HG03565 (cell line): ENCODE results near the gene SUCNR1.
"Not testable (repeated sequence)": the region's sequence is repeated elsewhere in the genome, so short reads cannot be mapped to it uniquely, and the experiment has no call there.

Experiments
- ATAC-seq: cut with Tn5 transposase; IDR thresholded peaks from one replicate; pipeline ENCODE4 v1.9.1; 2021; ENCODE audit warnings: mild to moderate bottlenecking, moderate library complexity; ENCODE audit not compliant: unreplicated experiment

SUCNR1 gene

GRCh38 chr3:151871639-151872468 is 1.6 kb upstream of the SUCNR1 start:
- peak; percentile 86 for ATAC-seq

DNA sequence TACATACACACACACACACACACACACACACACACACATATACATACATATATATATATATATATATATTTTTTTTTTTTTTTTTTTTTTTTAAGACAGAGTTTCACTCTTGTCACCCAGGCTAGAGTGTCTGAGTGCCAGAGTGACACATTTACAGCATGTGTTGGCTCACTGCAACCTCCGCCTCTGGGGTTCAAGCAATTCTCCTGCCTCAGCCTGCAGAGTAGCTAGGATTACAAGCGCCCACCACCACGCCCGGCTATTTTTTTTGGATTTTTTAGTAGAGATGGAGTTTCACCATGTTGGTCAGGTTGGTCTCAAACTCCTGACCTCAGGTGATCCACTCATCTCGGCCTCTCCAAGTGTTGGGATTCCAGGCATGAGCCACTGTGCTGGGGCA is 636 bp downstream of the SUCNR1 start:
- ATAC-seq = not testable (repeated sequence)

DNA sequence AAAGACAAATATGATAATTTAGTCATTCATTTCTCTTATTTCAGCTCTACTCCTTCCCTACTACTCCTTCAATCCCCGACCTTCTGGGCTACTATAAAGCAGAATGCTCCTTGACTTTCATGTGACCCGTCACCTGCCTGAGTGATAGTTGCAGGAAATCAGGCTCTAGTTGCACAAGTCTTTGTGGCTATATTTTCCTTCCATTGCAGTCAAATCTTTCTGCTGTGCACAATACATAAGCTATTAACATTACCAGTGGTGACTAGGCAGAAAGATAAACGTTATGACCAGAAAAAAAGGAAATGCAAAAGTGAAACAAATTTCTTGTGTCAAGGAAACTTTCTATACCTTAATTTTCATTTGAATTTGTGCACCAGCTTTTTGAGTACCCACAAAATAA is 2.3 kb downstream of the SUCNR1 start:
- ATAC-seq = peak; percentile 39

DNA sequence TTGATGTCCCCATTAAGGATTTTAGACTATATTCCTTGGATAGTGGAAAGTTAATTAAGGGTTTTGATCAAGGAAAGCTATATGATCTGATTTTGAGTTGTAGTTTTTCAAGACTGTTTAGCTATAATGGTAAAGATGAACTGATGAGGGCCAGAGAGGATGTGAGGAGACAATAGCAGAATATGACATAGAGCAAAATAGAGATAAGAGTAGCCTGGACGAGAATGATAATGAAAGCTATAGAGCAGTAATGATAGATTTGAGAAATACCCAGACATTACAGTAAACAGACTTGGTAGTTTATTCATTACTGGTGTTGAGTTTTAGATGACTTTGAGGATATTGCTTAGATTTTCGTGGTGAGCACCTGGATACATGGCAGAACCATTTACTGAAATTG is 3.8 kb downstream of the SUCNR1 start:
- no peak for ATAC-seq

- ATAC-seq = no peak
Measured at GRCh38 chr3:151878465-151878864, 5.0 kb downstream of the SUCNR1 start.

DNA sequence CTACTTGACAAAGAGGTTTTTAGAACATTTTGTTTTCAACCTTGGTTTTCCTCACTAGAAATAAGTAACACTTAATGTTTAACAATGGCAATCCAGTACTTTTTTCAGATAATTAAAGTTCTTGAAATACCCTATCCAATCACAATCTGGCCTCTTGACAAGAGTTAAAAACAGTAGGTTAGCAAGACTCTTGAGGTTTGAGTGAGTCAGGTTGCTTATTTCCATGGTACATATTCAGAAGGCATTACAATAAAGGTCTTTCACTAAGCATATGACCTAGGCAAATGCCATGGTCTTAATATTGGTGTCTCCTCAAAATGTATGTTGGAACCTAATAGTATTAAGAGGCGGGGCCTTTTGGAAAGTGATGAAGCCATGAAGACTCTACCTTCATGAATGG is 5.6 kb downstream of the SUCNR1 start:
- no peak for ATAC-seq

DNA sequence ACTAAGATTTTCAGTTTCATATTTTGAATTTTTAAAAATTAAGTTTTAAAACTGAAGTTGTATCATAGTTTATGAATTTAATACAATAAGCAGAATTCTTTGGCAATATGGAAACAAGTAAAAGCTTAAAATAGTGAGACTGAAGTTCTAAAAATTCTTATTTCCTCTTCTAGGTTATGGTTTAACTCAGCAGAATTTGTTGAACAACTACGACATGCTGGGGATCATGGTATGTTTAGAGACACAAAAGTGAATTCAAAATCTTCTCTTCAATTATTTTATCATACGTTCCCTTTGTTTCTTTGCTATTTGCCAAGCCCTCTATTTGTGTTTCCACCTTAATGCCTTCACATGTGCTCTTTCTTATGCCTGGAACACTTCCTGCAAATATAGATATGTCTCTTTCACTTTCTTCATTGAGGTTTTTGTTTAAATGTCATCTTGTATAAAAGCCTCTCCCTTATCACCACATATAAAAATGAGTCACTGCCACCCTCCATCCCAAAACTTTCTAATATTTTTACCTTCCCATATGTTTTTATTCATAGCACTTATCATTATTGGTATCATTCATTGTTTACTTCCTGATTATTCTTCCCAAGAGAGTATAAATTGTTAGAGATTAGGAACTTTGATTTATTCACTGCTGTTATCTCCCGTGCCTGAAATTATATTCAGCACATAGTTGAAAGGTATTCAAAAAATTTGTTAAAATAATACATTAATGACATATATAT is 6.4 kb downstream of the SUCNR1 start:
- ATAC-seq = peak; percentile 34

DNA sequence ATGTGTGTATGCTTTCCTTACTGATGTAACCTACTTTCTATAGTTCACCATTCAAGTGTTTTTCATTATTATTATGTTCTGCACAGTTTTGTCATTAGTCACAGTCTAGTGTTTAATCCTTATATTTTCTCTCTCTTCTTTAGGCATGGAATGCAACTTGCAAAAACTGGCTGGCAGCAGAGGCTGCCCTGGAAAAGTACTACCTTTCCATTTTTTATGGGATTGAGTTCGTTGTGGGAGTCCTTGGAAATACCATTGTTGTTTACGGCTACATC is 6.9 kb downstream of the SUCNR1 start:
- ATAC-seq = no peak

DNA sequence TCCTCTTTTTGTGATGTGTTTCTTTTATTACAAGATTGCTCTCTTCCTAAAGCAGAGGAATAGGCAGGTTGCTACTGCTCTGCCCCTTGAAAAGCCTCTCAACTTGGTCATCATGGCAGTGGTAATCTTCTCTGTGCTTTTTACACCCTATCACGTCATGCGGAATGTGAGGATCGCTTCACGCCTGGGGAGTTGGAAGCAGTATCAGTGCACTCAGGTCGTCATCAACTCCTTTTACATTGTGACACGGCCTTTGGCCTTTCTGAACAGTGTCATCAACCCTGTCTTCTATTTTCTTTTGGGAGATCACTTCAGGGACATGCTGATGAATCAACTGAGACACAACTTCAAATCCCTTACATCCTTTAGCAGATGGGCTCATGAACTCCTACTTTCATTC is 7.7 kb downstream of the SUCNR1 start:
- ATAC-seq = no peak

GRCh38 chr3:151885397-151885796 is 12.0 kb downstream of the SUCNR1 start:
- not testable (repeated sequence) for ATAC-seq

GRCh38 chr3:151887450-151888211 is 14.2 kb downstream of the SUCNR1 start:
- not testable (repeated sequence) for ATAC-seq

GRCh38 chr3:151890721-151891141 is 17.3 kb downstream of the SUCNR1 start:
- ATAC-seq = peak; percentile 72

DNA sequence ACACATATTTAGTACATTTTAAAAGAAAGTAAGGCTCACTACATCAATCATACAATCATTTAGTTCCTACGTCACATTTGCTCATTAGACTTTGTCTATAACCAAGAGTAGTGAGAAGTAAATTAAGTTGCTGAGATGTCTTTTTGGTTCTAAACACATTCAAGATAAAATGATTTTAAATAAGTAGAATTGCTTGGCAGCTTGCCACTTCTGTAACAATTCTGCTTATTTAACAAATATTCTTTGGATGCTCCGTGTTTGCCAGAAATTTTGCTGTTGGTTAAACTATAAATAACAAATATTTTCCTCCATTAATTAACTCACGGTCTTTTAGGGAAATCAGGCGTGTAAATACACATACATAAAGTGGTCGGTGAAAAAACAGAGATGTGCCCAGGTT is 18.3 kb downstream of the SUCNR1 start:
- no peak for ATAC-seq

DNA sequence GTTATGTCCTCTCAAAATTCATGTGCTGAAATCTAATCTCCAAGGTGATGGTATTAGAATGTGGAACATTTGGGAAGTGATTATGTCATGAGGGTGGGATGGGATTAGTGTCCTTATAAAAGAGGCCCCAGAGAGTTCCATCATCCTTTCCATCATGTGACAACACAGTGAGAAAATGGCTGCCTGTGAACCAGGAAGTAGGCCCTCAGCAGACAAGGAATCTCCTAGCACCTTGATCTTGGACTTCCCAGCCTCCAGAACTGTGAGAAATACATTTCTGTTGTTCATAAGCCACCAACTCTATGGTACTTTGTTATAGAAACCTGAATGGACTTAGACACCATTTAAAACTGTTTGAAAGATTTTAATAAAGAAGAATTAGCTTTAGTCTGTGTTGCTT is 20.8 kb downstream of the SUCNR1 start:
- ATAC-seq = no peak

DNA sequence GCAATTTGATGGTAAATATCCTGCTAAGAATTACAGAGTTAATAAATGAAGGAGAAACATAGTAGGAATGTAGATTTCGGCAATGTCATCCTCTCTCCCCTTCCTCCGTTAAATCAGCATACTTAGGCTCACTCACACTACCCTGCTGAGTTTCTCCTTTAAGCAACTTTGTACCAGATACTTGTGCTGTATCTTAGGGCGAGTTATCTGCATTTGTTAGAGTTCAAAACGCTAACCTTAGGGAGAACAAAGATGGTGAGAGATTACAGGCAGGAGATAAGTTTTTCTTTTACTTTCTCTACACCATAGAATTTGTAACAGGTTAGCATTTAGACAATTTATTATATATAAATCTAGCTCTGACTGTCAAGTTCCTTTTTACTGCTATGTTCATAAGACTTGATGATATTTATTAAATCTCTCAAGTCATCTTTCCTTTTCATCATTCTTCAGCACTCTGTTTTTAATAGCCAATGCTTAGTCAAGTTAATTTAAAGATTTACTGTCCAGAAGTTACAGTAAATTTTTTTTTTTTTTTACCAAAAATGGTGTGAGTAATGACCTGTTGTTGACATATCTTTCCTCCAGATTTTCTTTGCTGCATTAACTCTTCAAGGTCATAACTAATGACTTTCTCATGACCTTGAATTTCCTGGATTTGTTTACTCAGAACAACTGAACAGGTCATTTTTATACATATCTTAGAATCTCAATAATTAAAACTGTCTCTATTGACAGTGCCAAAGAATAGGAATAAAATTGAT is 22.2 kb downstream of the SUCNR1 start:
- ATAC-seq = no peak

DNA sequence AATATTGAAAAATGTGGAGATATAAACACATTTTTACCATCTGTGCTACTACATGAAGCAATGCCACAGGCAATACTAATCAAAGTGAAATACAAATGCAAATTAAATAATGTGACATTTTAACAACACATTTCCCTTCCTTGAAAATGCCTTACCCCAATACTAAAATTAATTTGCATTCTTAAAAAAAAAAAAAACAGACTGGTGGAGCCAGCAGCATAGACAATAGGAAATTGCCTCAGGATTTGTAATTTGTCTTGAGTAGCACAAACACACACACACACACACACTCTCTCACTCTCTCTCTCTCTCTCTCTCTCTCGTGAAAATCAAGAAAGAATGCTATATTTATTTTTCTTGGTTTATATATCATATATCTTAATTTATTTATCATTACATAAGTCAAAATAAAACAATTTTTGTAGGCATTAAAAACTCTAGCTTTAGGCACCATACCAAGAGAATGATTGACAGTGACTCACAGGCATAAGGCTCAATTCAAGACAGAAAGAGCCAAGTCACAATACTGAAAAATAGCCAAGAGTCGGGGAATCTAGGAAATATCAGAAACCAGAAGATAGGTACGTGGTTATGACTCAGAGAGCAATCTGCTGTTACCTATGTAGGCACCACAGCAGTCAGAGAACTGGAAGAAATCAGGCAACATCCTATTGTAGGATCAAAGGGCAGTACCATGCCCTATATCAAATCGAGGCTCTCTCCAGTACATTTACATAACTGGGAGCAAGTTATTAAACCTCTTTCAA is 23.0 kb downstream of the SUCNR1 start:
- no peak for ATAC-seq

GRCh38 chr3:151898121-151898520 is 24.7 kb downstream of the SUCNR1 start:
- ATAC-seq = not testable (repeated sequence)

DNA sequence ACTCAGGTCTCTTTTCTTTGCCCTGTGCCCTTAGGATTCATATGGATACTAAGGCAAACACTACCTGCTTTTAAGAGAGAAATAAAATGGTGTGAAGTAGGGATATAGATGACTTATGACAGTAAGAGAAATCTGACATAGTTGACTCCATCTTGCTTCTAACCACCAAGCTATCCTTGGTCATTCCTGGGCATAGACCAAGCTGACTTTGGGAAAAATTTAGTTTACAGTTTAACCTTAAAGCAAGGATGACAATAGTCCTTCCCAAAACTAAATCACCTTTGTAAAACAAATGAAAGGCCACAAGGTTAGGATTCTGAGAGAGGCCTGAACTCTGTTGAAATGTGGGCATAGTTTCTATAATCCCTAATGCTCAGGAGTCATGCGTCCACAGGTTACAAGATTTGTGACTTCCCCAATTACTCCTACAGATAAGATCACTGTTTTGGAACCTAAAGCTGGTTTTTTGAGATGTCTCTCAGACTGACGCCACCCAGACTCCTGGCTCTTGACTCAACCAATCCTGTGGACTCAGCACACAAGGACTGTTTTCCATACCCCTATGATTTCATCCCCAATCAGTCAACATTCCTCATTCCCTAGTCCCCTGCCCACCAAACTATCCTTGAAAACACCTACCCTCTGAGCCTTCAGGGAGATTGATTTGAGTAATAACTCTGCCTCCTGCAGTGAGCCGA is 25.3 kb downstream of the SUCNR1 start:
- not testable (repeated sequence) for ATAC-seq

- no peak for ATAC-seq
Measured at GRCh38 chr3:151899996-151900395, 26.6 kb downstream of the SUCNR1 start.

DNA sequence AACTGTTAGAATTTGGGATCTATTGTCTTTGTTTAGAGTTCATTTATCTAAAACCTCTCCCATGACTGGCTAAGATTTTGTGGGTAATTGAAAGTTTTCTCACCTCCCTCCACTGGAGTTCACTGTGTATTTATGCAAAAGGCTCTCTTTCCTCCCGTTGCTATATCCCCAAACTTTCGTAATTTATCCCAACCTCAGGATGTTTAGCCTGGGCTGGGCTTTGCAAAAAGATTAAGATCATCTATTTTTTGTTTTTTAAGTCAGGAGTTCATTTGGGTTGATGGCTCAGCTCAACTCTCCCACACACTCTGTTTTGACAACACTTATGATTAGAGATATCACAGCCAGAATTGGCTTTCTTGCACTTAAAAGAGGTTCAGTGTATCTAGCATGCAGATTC is 27.0 kb downstream of the SUCNR1 start:
- ATAC-seq = no peak
